ENCODE results near the gene ISL2. TPM values are rescaled to one million over a fixed set of nuclear protein-coding genes. Genes with fewer than 3 reads are reported as not detected.
A peak's percentile ranks its signal among the peaks of the same experiment; 100 is the strongest.
"Not testable (repeated sequence)": the region's sequence is repeated elsewhere in the genome, so short reads cannot be mapped to it uniquely, and the experiment has no call there.

ISL2 gene
- total RNA-seq, result not detected

GRCh38 chr15:76336254-76337058, at the start of gene ISL2:
TSS of gene ISL2 (plus strand) at chr15:76336773. CDS start at chr15:76336884, 111 bp downstream.
- DNase-seq (ENCODE audit: low spot score), result peak; percentile 60
- peak; percentile 57 for ATAC-seq

GRCh38 chr15:76289582-76289981, 47.0 kb upstream of the ISL2 start:
- ATAC-seq, result no peak

GRCh38 chr15:76293361-76293760, 43.2 kb upstream of the ISL2 start:
- ATAC-seq (no peak), DNase-seq (ENCODE audit: low spot score) (no peak)

More at GRCh38 chr15:76289582-76289981, 47.0 kb upstream of the ISL2 start:
- no peak for DNase-seq (ENCODE audit: low spot score)

- not testable (repeated sequence) for DNase-seq (ENCODE audit: low spot score); ATAC-seq
Observed at GRCh38 chr15:76294463-76294862, 42.1 kb upstream of the ISL2 start.

GRCh38 chr15:76296849-76297248, 39.7 kb upstream of the ISL2 start:
- ATAC-seq (no peak), DNase-seq (ENCODE audit: low spot score) (no peak)

GRCh38 chr15:76297951-76298350, 38.6 kb upstream of the ISL2 start:
- DNase-seq (ENCODE audit: low spot score); ATAC-seq: not testable (repeated sequence)

- ATAC-seq, result no peak
- no peak for DNase-seq (ENCODE audit: low spot score)
Observed at GRCh38 chr15:76298986-76299385, 37.6 kb upstream of the ISL2 start.

GRCh38 chr15:76299786-76300185, 36.8 kb upstream of the ISL2 start:
- no peak for DNase-seq (ENCODE audit: low spot score)
- ATAC-seq, result no peak

GRCh38 chr15:76303909-76304308, 32.7 kb upstream of the ISL2 start:
- DNase-seq (ENCODE audit: low spot score), result no peak
- ATAC-seq, result no peak

- DNase-seq (ENCODE audit: low spot score) (no peak), ATAC-seq (no peak)
Observed at GRCh38 chr15:76309601-76310330, 26.8 kb upstream of the ISL2 start.

GRCh38 chr15:76310475-76311099, 26.0 kb upstream of the ISL2 start:
- no peak for DNase-seq (ENCODE audit: low spot score)
- no peak for ATAC-seq

- DNase-seq (ENCODE audit: low spot score) (peak; percentile 99), ATAC-seq (peak; percentile 90)
Observed at GRCh38 chr15:76311100-76311953, 25.2 kb upstream of the ISL2 start, which contains the start of gene ETFA. TSS of gene ETFA (minus strand) at chr15:76311469. CDS start at chr15:76311388, 81 bp downstream.

GRCh38 chr15:76312540-76313174, 23.9 kb upstream of the ISL2 start:
- ATAC-seq (peak; percentile 51), DNase-seq (ENCODE audit: low spot score) (peak; percentile 53)

GRCh38 chr15:76313175-76313567, 23.4 kb upstream of the ISL2 start:
- not testable (repeated sequence) for DNase-seq (ENCODE audit: low spot score)

GRCh38 chr15:76313731-76314130, 22.8 kb upstream of the ISL2 start:
- ATAC-seq (no peak), DNase-seq (ENCODE audit: low spot score) (no peak)

More at GRCh38 chr15:76313175-76313567, 23.4 kb upstream of the ISL2 start:
- ATAC-seq, result not testable (repeated sequence)

GRCh38 chr15:76320012-76320411, 16.6 kb upstream of the ISL2 start:
- ATAC-seq (no peak), DNase-seq (ENCODE audit: low spot score) (no peak)

GRCh38 chr15:76321171-76321570, 15.4 kb upstream of the ISL2 start:
- no peak for ATAC-seq
- no peak for DNase-seq (ENCODE audit: low spot score)

GRCh38 chr15:76321602-76322001, 15.0 kb upstream of the ISL2 start:
- no peak for DNase-seq (ENCODE audit: low spot score)

GRCh38 chr15:76324066-76324465, 12.5 kb upstream of the ISL2 start:
- DNase-seq (ENCODE audit: low spot score) (no peak), ATAC-seq (no peak)

More at GRCh38 chr15:76321602-76322001, 15.0 kb upstream of the ISL2 start:
- ATAC-seq, result no peak

GRCh38 chr15:76325704-76326103, 10.9 kb upstream of the ISL2 start:
- ATAC-seq (no peak), DNase-seq (ENCODE audit: low spot score) (no peak)

Measured in left lobe of liver (tissue), 2 donors.